H1 (cell line): ENCODE measurements around the gene VPS9D1. TPM values are rescaled to one million over a fixed set of nuclear protein-coding genes. Genes with fewer than 3 reads are reported as not detected.

Source experiments
- CTCF ChIA-PET: fragments of 300-600 bp; sonication (Branson Sonifier 250); formaldehyde crosslinking; loops from one replicate; lab custom pipeline; 2021; ENCODE audit not compliant: partially characterized antibody; lab: Charles Lee
- POLR2A ChIA-PET: fragments of 300-600 bp; sonication (Branson Sonifier 250); formaldehyde crosslinking; loops from one replicate; lab custom pipeline; 2021; ENCODE audit warnings: inconsistent platforms; ENCODE audit not compliant: partially characterized antibody; lab: Charles Lee
- DNase-seq, 2 experiments: peaks; one replicate each; pipeline versions ENCODE4 v3.0.0 to v3.0.0-alpha.2; 2010 to 2022; ENCODE audit warnings: low spot score in 2 of 2, low read depth in 1 of 2, mixed read lengths in 1 of 2
- FAIRE-seq: peaks from 2 replicates; lab custom pipeline; 2011; peaks lifted over from hg19 to GRCh38; lab: Jason Lieb, UNC
- H2AFZ ChIP-seq: 2 replicates; pipeline ENCODE4 v1.8.1; 2012; ENCODE audit warnings: low read length, inconsistent platforms
- H2AK5ac ChIP-seq: 2 replicates; pipeline ENCODE4 v1.6.1; 2013; ENCODE audit warnings: low read depth, low read length
- H2BK120ac ChIP-seq: replicated peaks from 2 replicates; pipeline ENCODE3; 2013; ENCODE audit warnings: low read depth, low read length, inconsistent platforms
- H2BK12ac ChIP-seq: 2 replicates; pipeline ENCODE4 v1.6.1; 2013; ENCODE audit warnings: low read depth, low read length
- H2BK15ac ChIP-seq: 2 replicates; pipeline ENCODE4 v1.6.1; 2013; ENCODE audit warnings: low read length
- H2BK20ac ChIP-seq: 2 replicates; pipeline ENCODE4 v1.6.1; 2013; ENCODE audit warnings: low read length
- H2BK5ac ChIP-seq: 2 replicates; pipeline ENCODE4 v1.6.1; 2013; ENCODE audit warnings: low read depth, low read length
- H3K14ac ChIP-seq: 2 replicates; pipeline ENCODE4 v1.6.1; 2013; ENCODE audit warnings: inconsistent platforms; ENCODE audit not compliant: insufficient read length
- H3K18ac ChIP-seq: 2 replicates; pipeline ENCODE4 v1.6.1; 2013; ENCODE audit warnings: low read length; ENCODE audit errors: extremely low read depth
- H3K23ac ChIP-seq: 2 replicates; pipeline ENCODE4 v1.6.1; 2013; ENCODE audit warnings: inconsistent platforms; ENCODE audit not compliant: insufficient read length
- H3K23me2 ChIP-seq: 2 replicates; pipeline ENCODE4 v1.6.1; 2013; ENCODE audit warnings: low read depth, low read length
- H3K27ac ChIP-seq: 2 replicates; pipeline ENCODE4 v1.6.1; 2011; ENCODE audit warnings: low read depth, low read length, inconsistent platforms
- H3K27me3 ChIP-seq, 4 experiments: replicated peaks in 1 of 4; 1 replicate in 1 of 4; 2 replicates in 3 of 4; pipeline versions ENCODE4 v1.6.1 to v1.8.1; 2011 to 2013; ENCODE audit warnings: low read length in 3 of 4, mild to moderate bottlenecking in 3 of 4, inconsistent platforms in 2 of 4, mixed read lengths in 2 of 4, moderate library complexity in 1 of 4; ENCODE audit not compliant: control insufficient read depth in 3 of 4, insufficient read depth in 3 of 4; ENCODE audit errors: extremely low read depth in 1 of 4
- H3K36me3 ChIP-seq, 4 experiments: 2 replicates each; pipeline versions ENCODE4 v1.6.1 to v1.8.1; 2011 to 2013; ENCODE audit warnings: mild to moderate bottlenecking in 4 of 4, low read length in 3 of 4, moderate library complexity in 2 of 4, control low read depth in 1 of 4, inconsistent platforms in 1 of 4; ENCODE audit not compliant: insufficient read depth in 4 of 4, control insufficient read depth in 2 of 4
- H3K4ac ChIP-seq: replicated peaks from 2 replicates; pipeline ENCODE3; 2013; ENCODE audit warnings: low read length, low read depth, mixed read lengths, inconsistent platforms; ENCODE audit not compliant: insufficient read length
- H3K4me1 ChIP-seq, 4 experiments: replicated peaks in 1 of 4; 1 replicate in 1 of 4; 2 replicates in 3 of 4; pipeline versions ENCODE4 v1.6.1 to v1.8.1; 2011 to 2013; ENCODE audit warnings: low read length in 3 of 4, inconsistent platforms in 2 of 4, mixed read lengths in 1 of 4; ENCODE audit not compliant: insufficient read depth in 4 of 4, control insufficient read depth in 3 of 4
- H3K4me2 ChIP-seq, 2 experiments: 2 replicates each; pipeline versions ENCODE4 v1.6.1 to v1.8.1; 2011 to 2013; ENCODE audit warnings: low read depth in 2 of 2, low read length in 2 of 2, control low read depth in 1 of 2, inconsistent platforms in 1 of 2, mild to moderate bottlenecking in 1 of 2; ENCODE audit not compliant: insufficient read depth in 1 of 2
- H3K4me3 ChIP-seq, 4 experiments: fragments of 200-600, 300-600 bp in 1 of 4; sonication (generic), shearing (Covaris generic), sonication (Bioruptor Twin) in 1 of 4; 2 replicates each; pipeline versions ENCODE4 v1.5.1 to v1.8.1; 2011 to 2016; ENCODE audit warnings: low read length in 4 of 4, low read depth in 3 of 4, control low read depth in 2 of 4, inconsistent platforms in 2 of 4, mild to moderate bottlenecking in 2 of 4, mixed read lengths in 1 of 4, moderate library complexity in 1 of 4; ENCODE audit not compliant: insufficient read depth in 2 of 4; ENCODE audit errors: extremely low read depth in 1 of 4
- H3K56ac ChIP-seq: replicated peaks from 2 replicates; pipeline ENCODE3; 2013; ENCODE audit warnings: low read depth, mild to moderate bottlenecking, mixed read lengths, low read length, inconsistent platforms; ENCODE audit not compliant: insufficient read length
- H3K79me1 ChIP-seq: 2 replicates; pipeline ENCODE4 v1.6.1; 2013; ENCODE audit warnings: low read depth, low read length, control low read depth
- H3K79me2 ChIP-seq, 2 experiments: 2 replicates each; pipeline versions ENCODE4 v1.6.1 to v1.8.1; 2012 to 2013; ENCODE audit warnings: low read length in 2 of 2, mild to moderate bottlenecking in 2 of 2, inconsistent platforms in 1 of 2; ENCODE audit not compliant: insufficient read depth in 2 of 2, control insufficient read depth in 1 of 2
- H3K9ac ChIP-seq, 4 experiments: replicated peaks in 1 of 4; 1 replicate in 1 of 4; 2 replicates in 3 of 4; pipeline versions ENCODE4 v1.6.1 to v1.8.1; 2011 to 2013; ENCODE audit warnings: low read depth in 3 of 4, low read length in 3 of 4, control low read depth in 2 of 4, mild to moderate bottlenecking in 2 of 4, moderate library complexity in 2 of 4, inconsistent platforms in 1 of 4; ENCODE audit errors: extremely low read depth in 1 of 4
- H3K9me3 ChIP-seq, 2 experiments: 2 replicates each; pipeline versions ENCODE4 v1.6.1 to v1.8.1; 2012 to 2013; ENCODE audit warnings: mild to moderate bottlenecking in 2 of 2, moderate library complexity in 2 of 2, control low read depth in 1 of 2, inconsistent platforms in 1 of 2, low read depth in 1 of 2, low read length in 1 of 2, mixed read lengths in 1 of 2; ENCODE audit not compliant: insufficient read depth in 2 of 2
- H4K20me1 ChIP-seq, 2 experiments: replicated peaks in 1 of 2; 2 replicates each; pipeline versions ENCODE3 to v1.8.1; 2011 to 2013; ENCODE audit warnings: inconsistent platforms in 2 of 2, low read length in 2 of 2, mild to moderate bottlenecking in 1 of 2; ENCODE audit not compliant: insufficient read depth in 2 of 2, control insufficient read depth in 1 of 2
- H4K5ac ChIP-seq: 2 replicates; pipeline ENCODE4 v1.6.1; 2013; ENCODE audit warnings: low read length, low read depth, mixed read lengths, inconsistent platforms; ENCODE audit not compliant: insufficient read length
- H4K8ac ChIP-seq: 2 replicates; pipeline ENCODE4 v1.8.0; 2013; ENCODE audit warnings: mild to moderate bottlenecking, moderate library complexity, low read length, inconsistent platforms; ENCODE audit not compliant: insufficient read depth; ENCODE audit errors: extremely low read depth
- H4K91ac ChIP-seq: replicated peaks from 2 replicates; pipeline ENCODE3; 2013; ENCODE audit warnings: low read length, mixed read lengths, inconsistent platforms; ENCODE audit not compliant: insufficient read length
- ASH2L ChIP-seq: fragments of 200-600, 300-600 bp; sonication (generic); IDR thresholded peaks from one replicate; pipeline ENCODE4 v1.7.1; 2017; ENCODE audit warnings: low read length
- EGR1 ChIP-seq: IDR thresholded peaks from 2 replicates; pipeline ENCODE4 v1.6.1; 2011; ENCODE audit warnings: low read depth, low read length, borderline replicate concordance
- GABPA ChIP-seq: IDR thresholded peaks from 2 replicates; pipeline ENCODE4 v1.6.1; 2011; ENCODE audit warnings: mild to moderate bottlenecking, low read length, moderate library complexity, borderline replicate concordance; ENCODE audit not compliant: insufficient read depth
- KDM1A ChIP-seq: fragments of 200-600, 300-600 bp; sonication (generic); IDR thresholded peaks from 2 replicates; pipeline ENCODE4 v1.7.1; 2016; ENCODE audit warnings: mild to moderate bottlenecking, low read length, borderline replicate concordance
- KDM4A ChIP-seq: IDR thresholded peaks from one replicate; pipeline ENCODE4 v1.7.1; 2012; ENCODE audit warnings: low read depth, mild to moderate bottlenecking, moderate library complexity, low read length, inconsistent platforms; ENCODE audit not compliant: severe bottlenecking
- MAFK ChIP-seq: IDR thresholded peaks from 2 replicates; pipeline ENCODE4 v1.6.1; 2012; ENCODE audit warnings: low read depth, mild to moderate bottlenecking, improper control_type of control experiment, low read length
- RBBP5 ChIP-seq: IDR thresholded peaks from 2 replicates; pipeline ENCODE4 v1.7.1; 2012; ENCODE audit warnings: low read depth, mild to moderate bottlenecking, inconsistent platforms, low read length, moderate library complexity, borderline replicate concordance
- TAF7 ChIP-seq: optimal IDR thresholded peaks from 2 replicates; pipeline ENCODE3; 2011; ENCODE audit warnings: low read depth, mild to moderate bottlenecking, inconsistent platforms, low read length, moderate library complexity, borderline replicate concordance
- WGBS, 2 experiments: shearing (Covaris generic) in 1 of 2; methylation state at CpG; one replicate each; pipeline versions ENCODE4 v1.1.6 to v1.1.7; 2013 to 2015; ENCODE audit warnings: low lambda C conversion rate in 2 of 2, mixed read lengths in 2 of 2, inconsistent platforms in 1 of 2, low coverage in 1 of 2, missing lambda C conversion rate in 1 of 2; ENCODE audit not compliant: insufficient replicate concordance in 2 of 2, insufficient coverage in 1 of 2, insufficient read length in 1 of 2; ENCODE audit errors: extremely low coverage in 1 of 2, missing lambda C conversion rate in 1 of 2; 5-methylcytosine and 5-hydroxymethylcytosine counted together
- polyA plus RNA-seq, 7 experiments: library from polyadenylated mRNA; depleted of rRNA in 3 of 7; stranded (reverse) in 5 of 7; unstranded in 2 of 7; fragments of >200 nt in 5 of 7; fragments of 200-250 nt in 2 of 7; gene quantifications; 1 replicate in 5 of 7; 2 replicates in 1 of 7; 4 replicates in 1 of 7; pipeline versions ENCODE4 v1.2.1 to v1.2.3, GENCODE V29; 2011 to 2013; ENCODE audit warnings: missing spikeins in 2 of 7, mixed read lengths in 2 of 7
- total RNA-seq: library from RNA; stranded (reverse); fragmentation: NEBNext Ultra II Directional; extraction: Animal tissue kit (Norgen Biotek cat#: 25700); gene quantifications from 2 replicates; pipeline ENCODE4 v1.2.1, GENCODE V29; 2021
- TF ChIP-seq, protein P1 (sequence below): IDR thresholded peaks from 2 replicates; pipeline ENCODE4 v1.6.1; 2012; ENCODE audit warnings: inconsistent platforms

Gene VPS9D1
- total and polyA plus RNA-seq, 2 of the 8 experiments (the other 6 are each of a cell fraction or from before 2014, with no cell fraction given), result 2.9 to 5.4 TPM

DNA sequence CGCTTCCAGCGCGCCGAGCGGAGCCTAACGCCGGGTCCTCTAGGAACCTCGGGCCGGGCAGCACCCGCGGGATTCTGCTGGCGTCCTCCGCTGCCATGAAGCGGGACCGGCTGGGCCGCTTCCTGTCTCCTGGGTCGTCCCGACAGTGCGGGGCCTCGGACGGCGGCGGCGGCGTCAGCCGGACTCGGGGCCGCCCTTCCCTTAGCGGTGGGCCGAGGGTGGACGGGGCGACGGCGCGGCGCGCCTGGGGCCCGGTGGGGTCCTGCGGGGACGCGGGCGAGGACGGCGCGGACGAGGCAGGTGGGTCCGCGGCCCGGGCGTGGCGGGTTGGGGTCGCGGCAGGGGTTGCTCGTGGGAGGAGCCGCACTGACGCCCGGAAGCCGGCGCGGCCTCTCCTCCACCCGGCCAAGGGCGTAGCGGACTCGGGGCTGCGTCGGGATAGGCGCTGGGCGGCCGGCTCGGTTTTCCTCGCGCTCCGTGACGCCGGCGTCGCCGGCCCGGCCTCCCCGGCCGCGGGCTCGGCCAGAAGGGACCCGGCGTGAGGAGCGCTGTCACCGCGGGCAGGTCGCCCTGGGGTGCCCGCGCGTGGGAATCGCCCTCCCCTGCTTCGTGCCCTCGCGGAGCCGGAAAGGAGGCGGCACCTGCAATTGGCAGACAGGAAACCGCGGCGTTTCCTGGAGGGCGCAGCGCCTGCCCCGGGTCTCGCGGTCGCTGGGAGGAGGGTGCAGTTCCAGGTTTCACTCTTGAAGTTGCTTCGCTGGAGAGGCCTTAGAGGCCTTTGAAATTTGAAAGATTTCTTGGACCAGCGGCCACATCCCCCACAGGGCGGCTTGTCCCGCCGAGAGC lies 1.1 kb upstream of the VPS9D1 start:
- no peak overlapping the region for H2BK120ac ChIP-seq
- H3K4me1 ChIP-seq, result peaks cover 0 to 13% (median 10%) of the 10 kb centered on the region in 4 experiments; a peak in 5 of 7 replicates
- ChIA-PET CTCF (interaction anchor here (0.7 to 2.8 kb wide), 2 partner anchors 15 to 20 kb away, joined by 3 to 17 read pairs; partner anchors contain the start of gene SPATA2L), POLR2A (interaction anchor here (0.9 to 16.1 kb wide), 8 partner anchors 11 to 77 kb away, joined by 3 to 193 read pairs (median 4); partner anchors contain the start of gene SPATA2L)
- H4K91ac ChIP-seq, result no peak overlapping the region
- no peak overlapping the region for H2AK5ac ChIP-seq
- H3K4me2 ChIP-seq, result peak overlapping the region; percentile 83 to 95
- no peak overlapping the region for H2BK20ac ChIP-seq
- H3K18ac ChIP-seq, result no peak overlapping the region
- no peak overlapping the region for H3K27ac ChIP-seq
- H3K23me2 ChIP-seq, result peaks cover 14% of the 10 kb centered on the region
- H2BK5ac ChIP-seq, result no peak overlapping the region
- peaks cover 15 to 28% of the 10 kb centered on the region in 2 experiments for H4K20me1 ChIP-seq
- no peak overlapping the region for H3K14ac ChIP-seq
- peaks cover 8 to 58% (median 45%) of the 10 kb centered on the region in 4 experiments for H3K27me3 ChIP-seq
- H3K4me3 ChIP-seq, result peak overlapping the region; percentile 51 to 87 (median 68)
- no peaks in the 10 kb centered on the region for H3K79me1 ChIP-seq
- H4K8ac ChIP-seq, result 0 out of 2 replicates have a peak overlapping the region, but pooled peaks have one; percentile 31
- H2AFZ ChIP-seq, result no peak overlapping the region
- H3K9ac ChIP-seq, result peak overlapping the region in 1 of 4 experiments; percentile 18; a peak in 4 of 7 replicates
- no peak overlapping the region for H3K56ac ChIP-seq
- H3K9me3 ChIP-seq, result no peaks in the 10 kb centered on the region
- H3K23ac ChIP-seq, result no peak overlapping the region
- 4% methylated on average over 64 of the region's 112 CpGs; no CpG with 5 or more reads in 1 of the 2 experiments for WGBS, 2 experiments
- H2BK12ac ChIP-seq, result no peak overlapping the region
- H3K79me2 ChIP-seq, result no peaks in the 10 kb centered on the region
- FAIRE-seq (no peak), DNase-seq (no peak)
- H4K5ac ChIP-seq, result no peak overlapping the region
- no peak overlapping the region for H2BK15ac ChIP-seq
- peaks cover 0 to 3% (median 0%) of the 10 kb centered on the region in 4 experiments; a peak in 1 of 8 replicates for H3K36me3 ChIP-seq
- H3K4ac ChIP-seq, result no peak overlapping the region
- TF ChIP-seq GABPA (0 out of 2 replicates have a peak, but pooled peaks have one; percentile 8), ASH2L (peak; percentile 11), EGR1 (0 out of 2 replicates have a peak, but pooled peaks have one; percentile 2), MAFK (no peak), KDM1A (no peak), RBBP5 (no peak), KDM4A (peak; percentile 34), TAF7 (peak; percentile 15)
- TF ChIP-seq, protein P1, sequence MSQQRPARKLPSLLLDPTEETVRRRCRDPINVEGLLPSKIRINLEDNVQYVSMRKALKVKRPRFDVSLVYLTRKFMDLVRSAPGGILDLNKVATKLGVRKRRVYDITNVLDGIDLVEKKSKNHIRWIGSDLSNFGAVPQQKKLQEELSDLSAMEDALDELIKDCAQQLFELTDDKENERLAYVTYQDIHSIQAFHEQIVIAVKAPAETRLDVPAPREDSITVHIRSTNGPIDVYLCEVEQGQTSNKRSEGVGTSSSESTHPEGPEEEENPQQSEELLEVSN, result peak; percentile 37; the same call in 1 of the 2 replicates
